Stimulated activated CD4-positive, alpha-beta T cell treated with anti-CD3 and anti-CD28 coated beads, Interleukin-2, amount 100 ng/mL, for 4 hours (primary cell): Measurements from ENCODE around the gene CKAP2.
"Not testable (repeated sequence)": the region's sequence is repeated elsewhere in the genome, so short reads cannot be mapped to it uniquely, and the experiment has no call there.

ENCODE experiments used
- DNase-seq: peaks from one replicate; pipeline ENCODE4 v3.0.0-alpha.2; 2020; ENCODE audit warnings: low read depth

The CKAP2 gene, protein sequence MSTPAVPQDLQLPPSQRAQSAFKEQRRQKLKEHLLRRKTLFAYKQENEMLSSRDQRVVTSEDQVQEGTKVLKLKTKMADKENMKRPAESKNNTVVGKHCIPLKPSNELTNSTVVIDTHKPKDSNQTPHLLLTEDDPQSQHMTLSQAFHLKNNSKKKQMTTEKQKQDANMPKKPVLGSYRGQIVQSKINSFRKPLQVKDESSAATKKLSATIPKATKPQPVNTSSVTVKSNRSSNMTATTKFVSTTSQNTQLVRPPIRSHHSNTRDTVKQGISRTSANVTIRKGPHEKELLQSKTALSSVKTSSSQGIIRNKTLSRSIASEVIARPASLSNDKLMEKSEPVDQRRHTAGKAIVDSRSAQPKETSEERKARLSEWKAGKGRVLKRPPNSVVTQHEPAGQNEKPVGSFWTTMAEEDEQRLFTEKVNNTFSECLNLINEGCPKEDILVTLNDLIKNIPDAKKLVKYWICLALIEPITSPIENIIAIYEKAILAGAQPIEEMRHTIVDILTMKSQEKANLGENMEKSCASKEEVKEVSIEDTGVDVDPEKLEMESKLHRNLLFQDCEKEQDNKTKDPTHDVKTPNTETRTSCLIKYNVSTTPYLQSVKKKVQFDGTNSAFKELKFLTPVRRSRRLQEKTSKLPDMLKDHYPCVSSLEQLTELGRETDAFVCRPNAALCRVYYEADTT

DNA sequence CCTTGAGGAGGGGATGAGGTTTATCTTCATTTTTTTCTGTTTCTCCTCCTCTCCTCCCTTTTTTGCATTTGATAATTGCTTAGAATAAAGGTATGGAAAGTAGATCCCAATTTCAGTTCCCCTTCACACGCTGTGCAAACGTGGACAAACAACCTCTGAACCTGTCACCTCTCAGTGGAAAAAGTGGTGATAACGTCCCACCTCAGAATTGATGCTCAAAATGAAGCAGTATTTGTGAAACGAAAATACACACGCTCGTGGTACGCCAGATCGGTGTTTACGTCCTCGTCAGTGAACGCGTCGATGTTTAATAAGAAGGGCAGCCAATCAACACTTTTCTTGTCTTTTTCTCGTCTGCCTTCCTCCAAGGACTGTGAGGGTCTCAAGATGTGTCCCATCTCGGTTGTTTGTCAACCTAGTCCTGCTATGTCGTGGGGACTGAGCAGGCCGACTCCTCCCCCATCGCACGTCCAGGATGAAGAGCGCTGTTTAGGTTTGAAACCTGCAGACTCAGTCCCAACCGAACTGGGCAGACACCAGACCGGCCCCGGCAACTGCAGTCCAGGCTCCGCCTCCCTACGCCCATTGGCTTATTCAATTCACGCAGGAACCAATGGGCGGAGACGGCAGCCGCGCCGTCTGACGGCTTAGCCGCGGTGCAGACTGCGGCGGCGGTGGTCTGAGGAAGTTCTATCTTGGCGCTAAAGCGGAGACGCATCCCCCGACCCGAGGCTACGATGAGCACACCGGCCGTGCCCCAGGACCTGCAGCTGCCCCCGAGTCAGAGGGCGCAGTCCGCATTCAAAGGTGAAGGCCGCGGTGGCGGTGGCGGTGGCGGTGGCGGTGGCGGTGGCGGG lies at the start of gene CKAP2:
Gene CKAP2 (plus strand): TSS at position 659 of the 857 bp plus-strand sequence. CDS start 79 bp downstream, at position 738.
- DNase-seq: peak; percentile 90

DNA sequence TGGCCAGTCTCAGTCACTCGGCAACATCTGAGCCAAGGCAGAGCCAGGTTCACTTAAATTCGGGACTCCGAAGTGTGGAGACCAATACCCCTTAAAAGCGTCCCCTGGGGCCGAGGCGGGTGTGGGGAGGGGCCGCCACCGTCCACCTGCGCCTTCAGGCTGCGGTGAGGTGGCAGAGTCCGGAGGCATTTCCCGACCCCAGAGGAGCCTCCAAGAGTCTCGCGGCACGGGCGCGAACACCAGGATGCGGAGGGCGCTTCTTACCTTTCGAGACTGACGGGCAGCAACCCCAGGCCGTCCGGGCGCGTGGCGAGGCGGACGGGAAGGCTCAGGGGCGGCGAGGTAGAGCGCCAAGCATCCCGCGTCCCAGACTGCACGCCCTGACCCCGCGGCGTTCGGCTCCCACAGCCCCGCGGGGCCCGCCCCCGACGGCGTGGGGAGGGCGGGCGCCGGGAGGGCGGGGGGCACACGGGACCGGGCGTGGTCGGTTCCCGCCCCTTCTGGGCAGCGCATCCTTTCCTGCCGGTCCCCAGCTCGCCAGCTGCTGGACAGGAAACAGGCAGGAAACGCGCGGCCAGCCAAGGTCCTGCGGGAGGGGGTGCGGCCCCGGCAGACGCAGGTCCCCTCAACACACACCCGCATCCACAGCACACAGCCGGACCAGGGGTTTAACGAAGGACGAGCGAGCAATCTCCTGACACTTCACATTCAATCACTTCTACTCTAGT lies 49.3 kb upstream of the CKAP2 start, which contains the start of gene THSD1:
Gene THSD1 (minus strand): TSS at position 406 of the 728 bp plus-strand sequence. CDS start 3,572 bp downstream, outside the sequence.
- DNase-seq: no peak

DNA sequence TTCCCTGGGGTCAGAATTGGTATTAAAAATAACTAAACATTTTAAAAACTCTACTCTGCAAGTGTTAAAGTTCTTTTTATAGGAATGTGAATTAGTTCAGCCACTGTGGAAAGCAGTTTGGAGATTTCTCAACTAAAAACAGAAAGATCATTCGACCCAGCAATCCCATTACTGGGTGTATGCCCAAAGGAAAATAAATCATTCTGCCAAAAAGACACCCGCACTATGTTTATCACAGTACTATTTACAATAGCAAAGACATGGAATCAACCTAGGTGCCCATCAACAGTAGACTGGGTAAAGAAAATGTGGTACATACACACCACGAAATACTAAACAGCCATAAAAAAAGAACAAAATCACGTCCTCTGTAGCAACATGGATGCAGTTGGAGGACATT lies 48.6 kb upstream of the CKAP2 start:
- no peak for DNase-seq

DNA sequence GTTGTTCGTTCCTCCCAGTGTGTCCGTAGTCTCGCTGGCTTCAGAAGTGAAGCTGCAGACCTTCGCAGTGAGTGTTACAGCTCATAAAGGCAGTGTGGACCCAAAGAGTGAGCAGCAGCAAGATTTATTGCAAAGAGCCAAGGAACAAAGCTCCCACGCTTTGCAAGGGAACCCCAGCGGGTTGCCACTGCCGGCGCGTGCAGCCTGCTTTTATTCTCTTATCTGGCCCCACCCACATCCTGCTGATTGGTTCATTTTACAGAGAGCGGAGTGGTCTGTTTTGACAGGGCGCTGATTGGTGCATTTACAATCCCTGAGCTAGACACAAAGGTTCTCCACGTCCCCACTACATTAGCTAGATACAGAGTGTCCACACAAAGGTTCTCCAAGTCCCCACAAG lies 47.8 kb upstream of the CKAP2 start:
- DNase-seq: not testable (repeated sequence)

DNA sequence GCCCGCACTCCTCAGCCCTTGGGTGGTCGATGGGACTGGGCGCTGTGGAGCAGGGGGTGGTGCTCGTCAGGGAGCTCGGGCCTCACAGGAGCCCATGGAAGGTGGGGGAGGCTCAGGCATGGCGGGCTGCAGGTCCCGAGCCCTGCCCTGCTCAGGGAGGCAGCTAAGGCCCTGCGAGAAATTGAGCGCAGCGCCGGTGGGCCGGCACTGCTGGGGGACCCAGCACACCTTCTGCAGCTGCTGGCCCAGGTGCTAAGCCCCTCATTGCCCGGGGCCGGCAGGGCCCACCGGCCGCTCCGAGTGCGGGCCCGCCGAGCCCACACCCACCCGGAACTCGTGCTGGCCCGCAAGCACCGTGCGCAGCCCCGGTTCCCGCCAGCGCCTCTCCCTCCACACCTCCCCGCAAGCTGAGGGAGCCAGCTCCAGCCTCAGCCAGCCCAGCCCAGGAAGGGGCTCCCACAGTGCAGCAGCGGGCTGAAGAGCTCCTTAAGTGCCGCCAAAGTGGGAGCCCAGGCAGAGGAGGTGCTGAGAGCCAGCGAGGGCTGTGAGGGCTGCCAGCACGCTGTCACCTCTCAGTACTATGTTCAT lies 47.1 kb upstream of the CKAP2 start:
- DNase-seq: not testable (repeated sequence)

DNA sequence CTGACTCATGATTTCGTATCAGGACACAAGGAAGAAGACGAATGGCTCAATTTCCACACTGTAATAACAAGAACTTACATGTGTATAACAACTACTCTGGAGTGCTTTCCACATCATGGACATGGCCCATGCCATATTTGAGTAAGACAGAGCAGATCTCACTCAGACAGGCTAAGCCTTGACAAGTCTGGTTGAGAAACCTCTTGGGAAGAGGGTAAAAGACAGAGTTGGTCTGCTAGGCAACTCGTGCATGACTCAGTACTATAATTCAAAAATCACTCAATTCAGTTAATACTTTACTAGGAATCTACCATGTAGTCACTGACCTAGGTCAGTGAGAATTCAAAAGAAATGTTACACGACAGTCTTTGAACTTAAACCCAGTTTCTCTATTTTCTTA lies 43.6 kb upstream of the CKAP2 start:
- DNase-seq: no peak

DNA sequence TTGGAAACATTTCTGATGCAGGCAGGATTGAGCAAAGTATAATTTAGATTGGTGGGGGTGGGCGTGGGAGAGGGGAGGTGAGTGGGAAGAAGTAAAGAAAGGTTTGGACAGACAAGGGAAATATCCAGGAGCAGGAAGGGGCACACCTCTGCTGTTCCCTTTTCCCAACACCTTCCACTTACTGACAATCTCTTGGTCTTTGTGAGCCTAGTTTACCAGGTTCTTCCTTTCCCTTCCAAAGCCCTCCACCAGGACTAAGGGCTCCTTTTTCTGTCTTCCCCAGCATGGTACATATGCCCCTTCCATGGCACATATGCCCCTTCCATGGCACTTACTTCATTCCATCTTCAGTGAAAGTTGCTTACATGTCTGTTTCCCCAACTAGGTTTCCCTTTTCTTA lies 43.1 kb upstream of the CKAP2 start:
- no peak for DNase-seq

DNA sequence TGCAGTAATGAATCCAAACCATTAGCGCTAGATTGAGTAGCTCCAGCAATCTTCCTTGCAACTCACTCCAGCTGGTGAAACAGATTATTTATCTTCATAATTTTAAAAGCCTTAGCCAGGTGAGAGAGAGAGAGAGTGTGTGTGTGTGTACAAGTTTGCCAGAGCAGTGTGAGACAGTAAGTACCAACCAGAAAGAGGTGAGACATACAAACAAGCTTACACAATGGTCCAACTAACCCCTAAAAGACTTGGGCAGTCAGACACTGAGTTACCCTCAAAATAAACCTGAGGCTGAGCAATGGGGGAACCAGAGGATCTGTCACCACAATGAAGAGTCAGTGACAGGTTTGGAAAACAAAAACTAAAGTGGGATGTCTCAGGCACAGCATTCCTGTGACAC lies 41.2 kb upstream of the CKAP2 start:
- no peak for DNase-seq

DNA sequence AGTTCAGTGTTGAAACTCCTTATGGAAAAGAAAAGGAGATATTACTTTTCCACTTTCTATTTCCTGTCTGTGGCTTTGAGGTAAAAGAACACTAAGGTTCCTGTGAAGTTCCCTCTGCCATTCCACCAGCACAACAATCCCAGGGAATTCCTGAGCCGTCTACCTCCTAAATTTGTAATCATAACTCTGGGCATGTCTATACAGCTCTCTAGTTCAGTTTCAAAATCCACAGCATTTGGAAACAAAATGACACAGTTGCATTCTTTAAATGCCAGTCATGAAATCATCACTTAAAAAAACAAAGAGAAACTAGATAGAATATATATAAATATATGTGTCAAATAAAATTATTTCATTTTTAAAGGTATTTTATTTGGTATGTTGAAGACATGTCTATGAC lies 40.3 kb upstream of the CKAP2 start:
- no peak for DNase-seq

DNA sequence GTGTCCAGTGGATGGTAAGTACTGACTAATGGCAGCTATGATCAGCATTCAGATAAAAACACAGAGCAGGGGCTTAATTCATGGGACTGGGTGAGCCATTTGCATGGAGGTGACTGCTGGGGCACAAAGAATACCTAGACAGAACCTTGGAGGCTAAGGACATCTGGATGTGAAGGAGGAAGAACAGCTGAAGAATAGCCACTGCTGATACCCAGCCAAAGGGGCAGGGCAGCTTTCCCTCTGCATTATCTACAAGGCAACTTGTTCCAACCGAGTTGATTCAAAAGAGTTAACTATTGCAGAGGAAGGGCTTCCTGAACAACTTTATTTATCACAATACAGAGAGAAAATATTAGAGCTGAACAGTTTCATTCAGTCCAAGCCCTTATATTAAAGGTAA lies 36.2 kb upstream of the CKAP2 start:
- no peak for DNase-seq

DNA sequence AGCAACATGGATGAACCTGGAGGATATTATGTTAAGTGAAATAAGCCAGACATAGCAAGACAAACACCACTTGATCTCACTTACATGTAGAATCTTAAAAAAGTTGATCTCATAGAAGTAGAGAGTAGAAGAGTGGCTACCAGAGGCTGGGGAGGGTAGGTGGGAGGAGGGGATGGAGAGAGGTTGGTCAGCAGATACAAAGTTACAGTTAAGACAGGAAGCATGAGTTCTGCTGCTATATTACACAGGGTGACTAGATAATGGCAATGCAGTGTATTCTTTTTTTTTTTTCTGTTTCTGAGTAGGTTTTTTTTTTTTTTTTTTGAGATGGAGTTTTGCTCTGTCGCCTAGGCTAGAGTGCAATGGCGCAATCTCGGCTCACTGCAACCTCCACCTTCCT lies 34.1 kb upstream of the CKAP2 start:
- DNase-seq: no peak

DNA sequence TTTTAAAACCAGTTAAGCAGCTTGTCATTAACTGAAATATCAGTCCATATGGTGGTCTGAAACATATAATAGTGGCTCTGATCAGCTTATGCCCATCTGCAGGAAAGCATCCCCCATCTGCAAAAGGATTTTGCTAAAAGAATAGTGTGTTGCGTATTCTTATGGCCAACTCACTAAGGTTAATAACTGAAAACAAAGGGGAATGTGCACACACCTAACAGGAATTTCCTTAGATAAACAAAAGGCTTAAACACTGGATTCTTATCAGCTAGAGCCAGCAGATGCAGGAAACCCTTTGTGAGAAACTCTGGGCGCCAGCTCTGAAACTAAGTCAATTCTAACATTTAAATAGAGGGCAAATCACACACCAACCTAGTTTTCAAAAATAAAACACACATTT lies 27.0 kb upstream of the CKAP2 start:
- DNase-seq: no peak

DNA sequence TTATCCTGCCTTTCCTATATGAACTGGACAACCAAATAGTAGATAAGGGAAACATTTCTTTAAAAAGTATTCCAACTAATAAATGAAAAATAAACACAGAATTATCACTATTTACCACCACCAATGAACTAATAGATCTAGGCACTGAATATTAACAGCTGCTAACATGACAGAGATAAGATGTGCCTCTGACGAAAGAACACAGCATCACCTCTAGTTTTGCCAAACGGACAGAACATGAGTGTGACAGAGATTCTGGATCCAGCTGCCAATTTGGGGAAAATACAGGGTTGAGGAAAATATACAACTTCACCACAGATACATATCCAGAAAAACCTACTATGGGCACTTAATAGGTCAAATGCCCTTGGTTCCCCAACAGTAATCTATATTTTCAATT lies 22.8 kb upstream of the CKAP2 start:
- no peak for DNase-seq

DNA sequence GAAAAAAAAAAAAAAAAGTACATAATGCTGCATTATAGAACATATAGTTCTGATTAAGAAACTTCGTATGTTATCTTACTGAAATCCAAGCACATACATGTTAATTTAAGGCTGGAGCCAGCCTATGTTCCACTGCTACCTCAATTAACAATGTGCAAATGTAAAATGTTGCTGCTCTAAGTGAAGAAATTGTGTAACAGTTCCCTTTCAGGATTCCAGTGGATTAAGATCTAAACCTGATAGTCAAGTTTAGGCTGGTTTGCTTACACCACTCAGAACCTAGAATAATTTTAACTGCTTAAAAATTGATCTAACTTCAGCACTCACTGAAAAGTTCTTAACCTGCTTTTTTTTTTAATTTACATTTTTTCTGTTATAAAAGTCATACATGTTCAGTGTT lies 9.0 kb upstream of the CKAP2 start:
- no peak for DNase-seq

DNA sequence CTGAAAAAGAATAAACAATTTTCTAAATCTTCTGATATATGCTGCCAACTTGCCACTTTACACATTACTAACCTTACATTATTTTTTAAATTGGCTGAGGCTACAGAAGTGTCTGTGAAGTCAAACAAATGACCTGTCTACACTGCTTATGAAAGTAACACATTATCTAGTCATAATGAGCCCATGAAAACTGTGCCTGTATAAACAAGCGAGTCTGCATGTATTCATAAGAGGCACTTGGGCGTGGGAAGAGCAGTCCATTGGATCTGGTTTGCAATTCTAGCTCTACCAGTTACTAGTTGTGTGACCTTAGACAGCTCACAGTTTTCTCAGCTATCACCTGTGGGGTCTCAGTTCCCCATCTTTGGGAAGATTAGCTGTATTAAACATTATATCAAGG lies 7.9 kb upstream of the CKAP2 start:
- DNase-seq: no peak

DNA sequence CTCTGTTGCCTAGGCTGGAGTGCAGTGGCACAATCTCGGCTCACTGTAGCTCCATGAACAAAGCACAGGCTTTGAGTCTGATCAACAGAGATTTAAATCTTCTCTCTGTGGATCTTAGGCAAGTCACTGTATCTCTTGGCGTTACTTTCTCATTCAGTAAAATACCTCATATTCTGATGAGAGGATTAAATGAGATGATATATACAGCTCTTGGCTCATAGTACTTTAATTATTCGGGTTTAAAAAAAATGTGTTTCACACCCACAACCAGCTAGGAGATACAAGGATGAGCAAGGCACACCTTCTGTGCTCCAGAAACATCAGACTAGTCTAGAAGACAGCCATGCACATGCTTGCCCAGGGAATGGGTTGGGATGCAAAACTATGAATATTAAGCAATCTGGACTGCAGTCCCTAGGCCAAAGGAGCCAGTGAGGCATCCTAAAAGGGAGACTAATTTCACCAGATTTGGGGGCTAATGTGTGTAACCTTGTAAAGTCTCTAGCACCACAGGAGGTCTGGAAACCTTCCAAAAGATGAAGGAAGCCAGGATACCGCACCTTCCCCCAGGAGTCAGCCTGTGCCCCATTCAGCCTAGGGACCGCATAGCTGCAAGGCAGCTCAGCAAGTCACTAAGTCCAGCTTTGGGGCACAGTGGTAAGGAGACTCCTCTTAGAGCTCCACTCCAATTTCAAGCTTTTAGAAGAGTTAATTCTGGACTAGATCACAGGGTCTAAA lies 7.3 kb upstream of the CKAP2 start:
- no peak for DNase-seq

DNA sequence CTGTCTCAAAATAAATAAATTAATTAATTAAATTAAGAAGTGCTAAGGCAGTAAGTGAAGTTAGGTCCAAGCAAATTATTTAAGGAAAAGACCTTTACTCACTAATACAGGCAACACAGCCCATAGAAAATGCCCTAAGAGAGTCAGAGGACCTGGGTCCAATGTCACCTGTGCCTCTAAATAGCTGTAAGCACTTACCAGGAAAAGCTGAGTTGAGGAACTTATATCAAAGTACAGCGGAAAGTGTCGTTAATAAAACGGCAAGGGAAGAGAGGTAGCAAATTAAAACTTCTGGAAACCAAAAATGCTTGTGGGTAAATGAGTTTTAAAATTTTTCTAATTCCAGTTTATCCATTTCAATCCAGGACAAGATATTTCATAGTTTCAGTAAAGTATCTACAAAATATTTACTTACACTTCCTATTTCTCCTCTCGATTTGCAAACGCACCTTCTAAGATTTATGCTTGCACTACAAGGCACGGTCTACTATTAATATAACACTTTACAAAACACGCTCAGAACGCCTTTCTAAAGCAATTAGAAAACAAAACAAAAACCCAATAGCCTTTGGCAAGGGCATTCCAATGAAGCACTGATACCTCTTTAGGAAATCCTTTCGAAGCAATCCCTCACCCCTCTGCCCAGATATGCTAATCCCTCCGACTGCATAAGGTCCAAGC lies 5.8 kb upstream of the CKAP2 start:
- DNase-seq: no peak

DNA sequence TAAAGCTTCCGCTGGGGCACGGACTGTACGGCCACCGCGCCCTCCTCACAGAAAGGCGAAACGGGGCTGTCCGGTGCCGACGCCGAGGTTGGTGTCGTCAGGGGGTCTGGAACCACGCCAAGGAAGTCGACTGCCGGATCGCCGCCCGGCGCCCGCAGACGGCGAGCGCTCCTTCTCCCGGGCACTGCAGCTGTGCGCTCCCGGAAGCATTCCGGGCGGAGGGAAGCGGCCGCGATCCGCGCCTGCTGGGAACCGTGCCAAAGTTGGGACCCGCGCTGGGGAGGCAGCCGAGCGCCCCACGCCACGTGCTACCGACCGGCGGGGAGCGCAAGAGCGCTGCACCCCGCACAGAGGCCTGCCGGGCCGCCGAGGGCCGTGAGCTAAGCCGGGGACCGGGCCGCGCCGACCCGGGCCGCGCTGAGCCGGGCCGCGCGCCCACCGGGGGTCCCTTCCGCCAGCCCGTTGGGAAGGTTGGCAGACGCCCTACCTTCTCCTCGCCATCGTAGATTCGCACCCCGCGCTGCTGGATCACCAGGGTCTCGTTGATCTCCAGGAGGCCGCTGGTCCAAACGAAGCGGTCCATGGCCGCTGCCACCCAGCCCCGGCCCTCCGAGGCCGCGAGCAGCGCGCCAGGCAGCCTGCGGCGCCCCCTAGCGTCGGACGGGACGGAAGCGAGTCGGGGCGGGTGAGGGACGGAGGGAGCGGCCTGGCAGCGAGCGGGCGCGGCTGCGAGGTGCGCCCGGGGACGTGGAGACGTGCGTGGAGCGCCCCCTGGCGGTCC lies 5.1 kb upstream of the CKAP2 start, which contains the start of gene VPS36:
Gene VPS36 (minus strand): TSS at position 623 of the 781 bp plus-strand sequence. CDS start 40 bp downstream, at position 583.
- DNase-seq: peak; percentile 91

DNA sequence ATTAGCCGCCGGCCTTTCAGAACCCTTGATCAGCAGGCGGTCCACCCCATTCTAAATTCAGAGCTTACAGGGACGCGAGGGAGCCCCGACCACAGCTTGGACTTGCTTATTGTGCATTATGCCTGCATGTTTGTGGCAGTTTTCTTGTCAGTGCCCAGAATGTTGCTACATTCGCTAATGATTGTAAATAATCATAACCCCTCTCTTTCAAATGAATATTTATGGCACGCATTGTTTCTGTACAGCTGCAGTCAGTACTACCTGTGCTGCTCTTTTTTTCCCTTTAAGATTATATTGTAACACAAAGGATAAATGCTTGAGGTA lies 4.5 kb upstream of the CKAP2 start:
- DNase-seq: no peak
